Endometrium (tissue), 2 donors: Measurements from ENCODE around the gene RMI1.
"Not testable (repeated sequence)": the region's sequence is repeated elsewhere in the genome, so short reads cannot be mapped to it uniquely, and the experiment has no call there.

Experiments
- FAIRE-seq: peaks from 2 replicates; lab custom pipeline; 2012; peaks lifted over from hg19 to GRCh38; lab: Jason Lieb, UNC
- donor health status: control.
- donor health status: control.

RMI1 gene

DNA sequence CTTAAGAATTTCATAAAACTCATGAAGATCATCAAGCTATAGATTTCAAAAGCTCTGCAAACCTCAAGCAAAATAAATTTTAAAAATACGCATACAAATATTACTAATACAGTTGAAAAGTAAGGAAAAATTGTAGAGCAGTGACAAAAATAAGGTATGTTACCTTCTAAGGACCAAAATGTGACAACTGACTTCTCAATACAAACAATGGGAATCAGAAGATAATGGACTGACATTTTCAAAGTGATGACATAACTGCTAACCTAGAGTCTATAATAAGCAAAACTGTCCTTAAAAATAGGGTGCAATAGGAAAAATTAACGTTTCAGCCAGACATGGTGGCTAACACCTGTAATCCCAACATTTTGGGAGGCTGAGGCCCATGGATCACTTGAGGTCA is 27.1 kb downstream of the RMI1 start:
- FAIRE-seq, result no peak

DNA sequence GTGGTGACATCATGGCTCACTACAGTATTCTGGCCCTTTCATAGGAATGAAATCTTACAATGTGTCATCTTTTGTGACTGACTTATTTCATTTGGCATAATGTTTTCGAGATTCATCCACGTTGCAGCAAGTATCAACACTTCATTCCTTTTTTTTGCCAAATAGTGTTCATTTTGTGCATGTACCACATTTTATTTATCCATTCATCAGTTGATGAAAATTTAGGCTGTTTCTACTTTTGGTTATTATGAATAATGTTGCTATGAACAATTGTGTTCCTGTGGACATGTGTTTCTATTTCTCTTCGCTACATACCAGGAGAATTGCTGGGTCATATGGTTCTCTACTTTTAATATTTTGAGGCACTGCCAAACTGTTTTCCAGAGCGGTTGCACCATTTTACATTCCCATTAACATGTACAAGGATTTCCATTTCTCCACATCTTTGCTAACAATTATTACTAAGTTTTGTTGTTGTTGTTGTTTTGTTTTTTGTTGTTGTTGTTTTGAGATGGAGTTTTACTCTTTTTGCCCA is 43.5 kb downstream of the RMI1 start:
- no peak for FAIRE-seq

DNA sequence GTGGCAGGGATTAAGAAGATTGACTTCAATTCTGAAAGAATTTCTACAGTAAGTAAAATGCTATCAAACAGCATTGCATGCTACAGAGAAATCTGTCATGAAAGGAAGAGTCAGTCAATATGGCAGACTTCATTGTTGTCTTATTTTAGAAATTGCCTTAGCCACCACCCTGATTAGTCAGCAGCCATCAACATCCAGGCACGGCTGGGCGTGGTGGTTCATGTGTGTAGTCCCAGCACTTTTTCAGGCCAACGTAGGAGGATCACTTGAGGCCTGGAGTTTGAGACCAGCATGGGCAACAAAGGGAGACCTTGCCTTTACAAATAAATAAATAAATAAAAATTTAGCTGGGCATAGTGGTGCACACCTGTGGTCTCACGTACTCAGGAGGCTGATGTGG is 46.6 kb downstream of the RMI1 start:
- FAIRE-seq, result no peak

DNA sequence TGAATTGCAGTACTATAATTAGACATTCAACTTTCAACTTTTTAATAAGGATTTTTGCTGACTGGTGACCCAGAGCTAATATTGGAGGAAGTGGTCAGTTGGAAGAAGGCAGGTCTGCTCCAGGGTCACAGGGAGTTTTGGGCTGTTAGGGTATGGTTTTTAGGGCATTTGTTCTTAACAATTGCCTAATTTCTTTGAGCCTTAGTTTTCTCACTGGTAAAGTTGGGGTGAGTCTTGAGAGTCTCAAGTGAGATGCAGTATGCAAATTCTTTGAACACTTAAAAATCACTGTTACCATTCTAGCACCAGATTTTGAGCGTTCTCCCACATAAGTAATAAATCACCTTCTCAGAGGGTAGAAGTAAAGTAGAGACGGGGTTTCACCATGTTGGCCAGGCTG is 50.9 kb downstream of the RMI1 start:
- FAIRE-seq, result no peak

DNA sequence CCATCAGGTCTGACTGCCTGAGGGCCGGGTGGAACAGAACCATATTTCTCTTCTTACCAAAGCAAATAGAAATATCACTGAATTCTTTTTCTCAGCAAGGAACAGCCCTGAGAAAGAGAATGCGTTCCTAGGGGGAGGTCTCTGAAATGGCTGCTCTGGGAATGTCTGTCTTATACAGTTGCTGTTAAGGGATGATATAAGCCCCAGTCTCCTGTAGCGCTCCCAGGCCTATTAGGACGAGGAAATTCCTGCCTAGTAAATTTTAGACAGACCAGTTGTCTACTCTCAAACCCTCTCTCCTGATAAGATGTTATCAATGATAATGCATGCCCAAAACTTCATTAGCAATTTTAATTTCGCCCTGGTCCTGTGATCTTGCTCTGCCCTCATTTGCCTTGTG is 61.3 kb downstream of the RMI1 start:
- not testable (repeated sequence) for FAIRE-seq

DNA sequence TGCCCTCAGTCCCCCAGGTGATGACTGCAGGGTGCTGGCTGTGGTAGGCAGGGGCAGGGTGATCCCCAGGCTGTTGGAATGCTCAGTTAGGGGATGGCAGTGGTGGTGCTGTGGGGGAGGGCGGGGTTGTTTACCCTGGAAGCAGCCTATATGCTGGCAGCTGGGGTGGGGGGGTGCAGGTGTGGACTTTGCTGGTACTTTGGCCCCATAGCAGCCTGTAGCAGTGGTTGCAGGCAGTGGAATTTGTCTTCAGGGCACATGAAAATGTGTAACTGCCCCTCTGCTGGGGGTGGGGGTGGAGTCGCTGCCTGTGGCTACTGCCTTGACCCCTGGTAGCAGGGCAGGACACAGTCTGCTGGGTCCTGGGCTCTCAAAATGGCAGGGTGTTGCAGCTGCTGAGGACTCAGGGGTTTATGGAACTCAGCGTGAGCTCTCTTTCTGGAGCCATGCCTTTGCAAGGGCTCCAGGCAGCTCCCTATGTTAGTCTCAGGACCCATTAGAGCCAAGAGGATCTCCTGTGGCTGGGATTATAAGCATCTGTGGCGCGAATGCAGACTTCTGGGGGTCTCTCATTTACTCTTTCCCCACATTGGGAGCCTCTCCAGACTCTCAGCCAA is 65.0 kb downstream of the RMI1 start:
- no peak for FAIRE-seq
